K562 (cell line): ENCODE measurements around the gene SPATS2. TPM values are rescaled to one million over a fixed set of nuclear protein-coding genes. Genes with fewer than 3 reads are reported as not detected.

ENCODE experiments used
- BCOR ChIP-seq: fragments of 450-650 bp; IDR thresholded peaks from 2 replicates; pipeline ENCODE4 v1.6.1; 2016
- FOS ChIP-seq: IDR thresholded peaks from 3 replicates; pipeline ENCODE4 v1.6.1; 2011; ENCODE audit not compliant: insufficient read length; ENCODE audit errors: extremely low read depth
- HDAC8 ChIP-seq: fragments of 450-650 bp; IDR thresholded peaks from 2 replicates; pipeline ENCODE4 v1.6.1; 2016; ENCODE audit warnings: mild to moderate bottlenecking, missing genetic modification characterization, moderate library complexity, missing compliant biosample characterization
- KLF1 ChIP-seq: fragments of 450-650 bp; IDR thresholded peaks from 2 replicates; pipeline ENCODE4 v1.6.1; 2016; ENCODE audit warnings: missing genetic modification characterization, missing compliant biosample characterization
- NKRF ChIP-seq: fragments of 450-650 bp; IDR thresholded peaks from 2 replicates; pipeline ENCODE4 v1.6.1; 2016; ENCODE audit warnings: borderline replicate concordance
- POLR2AphosphoS5 ChIP-seq: IDR thresholded peaks from 2 replicates; pipeline ENCODE4 v1.6.1; 2011; ENCODE audit warnings: mild to moderate bottlenecking, low read depth, low read length, moderate library complexity; ENCODE audit not compliant: control insufficient read depth, insufficient read depth
- RBFOX2 ChIP-seq: fragments of 200-400 bp; formaldehyde crosslinking; IDR thresholded peaks from 2 replicates; pipeline ENCODE4 v1.6.1; 2017; ENCODE audit warnings: low read depth, mild to moderate bottlenecking, low read length, moderate library complexity
- REST ChIP-seq, 2 experiments: fragments of 450-650 bp; formaldehyde crosslinking in 1 of 2; IDR thresholded peaks; 2 replicates each; pipeline versions ENCODE4 v1.4.0 to v1.6.1; 2014 to 2020; ENCODE audit warnings: mild to moderate bottlenecking in 2 of 2, borderline replicate concordance in 1 of 2, low read depth in 1 of 2
- TFAP4 ChIP-seq: sonication (generic); formaldehyde crosslinking; IDR thresholded peaks from 2 replicates; pipeline ENCODE4 v1.8.0; 2022; ENCODE audit warnings: missing genetic modification reagents, mild to moderate bottlenecking, moderate library complexity, borderline replicate concordance
- ZKSCAN8 ChIP-seq: fragments of 200-800 bp; sonication (Bioruptor generic); IDR thresholded peaks from 2 replicates; pipeline ENCODE4 v1.6.1; 2016; ENCODE audit warnings: missing genetic modification characterization, missing compliant biosample characterization
- ZNF12 ChIP-seq: sonication (generic); formaldehyde crosslinking; IDR thresholded peaks from 2 replicates; pipeline ENCODE4 v1.4.0; 2020; ENCODE audit warnings: mild to moderate bottlenecking, missing genetic modification reagents
- ZNF408 ChIP-seq: fragments of 250-450 bp; sonication (Bioruptor Pico); IDR thresholded peaks from 2 replicates; pipeline ENCODE4 v1.4.0; 2020; ENCODE audit warnings: low read depth, mild to moderate bottlenecking, moderate library complexity
- polyA plus RNA-seq, 8 experiments: library from polyadenylated mRNA; depleted of rRNA in 4 of 8; stranded (reverse) in 5 of 8; unstranded in 3 of 8; fragments of >200 nt; fragmentation: Nextera tagmentation in 2 of 8; fragmentation: Illumina TruSeq in 1 of 8; extraction: Ambion mirVana in 2 of 8; extraction: Trizol in 1 of 8; gene quantifications; 2 replicates each; pipeline versions ENCODE4 v1.2.1 to v1.2.3, GENCODE V29; 2011 to 2014; ENCODE audit warnings: inconsistent platforms in 1 of 8, missing spikeins in 1 of 8
- total RNA-seq, 7 experiments: library from RNA; depleted of rRNA in 6 of 7; stranded (reverse); fragments of >200 nt in 6 of 7; fragmentation: Illumina TruSeq in 2 of 7; extraction: Trizol in 2 of 7; gene quantifications; 2 replicates each; pipeline versions ENCODE4 v1.2.1 to v1.2.3, GENCODE V29; 2011 to 2021; ENCODE audit warnings: low replicate concordance in 1 of 7
- TF ChIP-seq, protein P1 (sequence below), 2 experiments: IDR thresholded peaks; 2 replicates each; pipeline ENCODE4 v1.6.1; 2011; ENCODE audit warnings: borderline replicate concordance in 1 of 2, control low read depth in 1 of 2, low read depth in 1 of 2, low read length in 1 of 2, mild to moderate bottlenecking in 1 of 2, mixed read lengths in 1 of 2, moderate library complexity in 1 of 2; ENCODE audit not compliant: insufficient read depth in 1 of 2, insufficient read length in 1 of 2, poor library complexity in 1 of 2, severe bottlenecking in 1 of 2; ENCODE audit errors: extremely low read depth in 1 of 2
- TF ChIP-seq, protein P2 (sequence below): fragments of 450-650 bp; conservative IDR thresholded peaks from 2 replicates; pipeline ENCODE4 v1.6.1; 2016; ENCODE audit warnings: missing genetic modification characterization, low read depth, mild to moderate bottlenecking, missing compliant biosample characterization, moderate library complexity

Gene SPATS2
- total and polyA plus RNA-seq, 9 of the 15 experiments (the other 6 are each of a cell fraction or from before 2014, with no cell fraction given) = 5.4 to 48.2 (median 17.5) TPM

DNA sequence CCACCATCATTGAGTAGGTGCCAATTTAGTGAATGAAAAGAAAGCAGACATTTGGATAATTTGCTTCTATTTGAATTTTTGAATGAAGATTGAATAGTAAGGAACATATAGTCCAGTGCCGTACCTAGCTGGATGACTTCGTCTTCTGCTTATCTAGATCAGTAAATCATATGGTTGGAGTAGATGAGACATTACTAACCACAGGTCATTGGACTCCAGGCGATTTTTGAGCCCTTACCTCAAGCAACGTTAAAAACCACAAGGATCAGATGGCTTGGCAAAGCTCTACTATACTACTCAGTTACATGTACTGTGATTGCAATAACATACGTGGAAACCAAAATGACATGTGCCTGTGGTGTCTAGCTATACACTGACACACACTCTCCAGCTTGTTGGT lies 1.7 kb upstream of the SPATS2 start (continued):
- TF ChIP-seq REST (IDR thresholded peaks at IDR 0.05; ENCODE audit: borderline replicate concordance) = no peak
- TF ChIP-seq REST (CRISPR knock-in tag; IDR thresholded peaks at IDR 0.05; ENCODE audit: low read depth) = no peak
- TF ChIP-seq POLR2AphosphoS5 = no peak
- no peak for TF ChIP-seq NKRF
- no peak for TF ChIP-seq BCOR
- no peak for TF ChIP-seq RBFOX2
- TF ChIP-seq KLF1 (tag) = no peak
- TF ChIP-seq, protein P1, sequence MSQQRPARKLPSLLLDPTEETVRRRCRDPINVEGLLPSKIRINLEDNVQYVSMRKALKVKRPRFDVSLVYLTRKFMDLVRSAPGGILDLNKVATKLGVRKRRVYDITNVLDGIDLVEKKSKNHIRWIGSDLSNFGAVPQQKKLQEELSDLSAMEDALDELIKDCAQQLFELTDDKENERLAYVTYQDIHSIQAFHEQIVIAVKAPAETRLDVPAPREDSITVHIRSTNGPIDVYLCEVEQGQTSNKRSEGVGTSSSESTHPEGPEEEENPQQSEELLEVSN (IDR thresholded peaks at IDR 0.05; ENCODE audit: borderline replicate concordance in 1 of 2, extremely low read depth in 1 of 2, insufficient read depth in 1 of 2, insufficient read length in 1 of 2, low read depth in 1 of 2, low read length in 1 of 2, poor library complexity in 1 of 2, severe bottlenecking in 1 of 2) = no peak
- TF ChIP-seq ZNF12 = no peak
- no peak for TF ChIP-seq FOS
- no peak for TF ChIP-seq ZNF408 (CRISPR knock-in tag)
- no peak for TF ChIP-seq ZKSCAN8 (CRISPR knock-in tag)
- peak; percentile 35; the same call in 1 of the 2 replicates for TF ChIP-seq TFAP4 (CRISPR knock-in tag)
- TF ChIP-seq HDAC8 (tag) = no peak
- TF ChIP-seq, protein P2, sequence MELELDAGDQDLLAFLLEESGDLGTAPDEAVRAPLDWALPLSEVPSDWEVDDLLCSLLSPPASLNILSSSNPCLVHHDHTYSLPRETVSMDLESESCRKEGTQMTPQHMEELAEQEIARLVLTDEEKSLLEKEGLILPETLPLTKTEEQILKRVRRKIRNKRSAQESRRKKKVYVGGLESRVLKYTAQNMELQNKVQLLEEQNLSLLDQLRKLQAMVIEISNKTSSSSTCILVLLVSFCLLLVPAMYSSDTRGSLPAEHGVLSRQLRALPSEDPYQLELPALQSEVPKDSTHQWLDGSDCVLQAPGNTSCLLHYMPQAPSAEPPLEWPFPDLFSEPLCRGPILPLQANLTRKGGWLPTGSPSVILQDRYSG = no peak
